ENCODE data around the gene CHD6. TPM values are rescaled to one million over a fixed set of nuclear protein-coding genes. Genes with fewer than 3 reads are reported as not detected.

Gene CHD6
- total and polyA plus RNA-seq, 2 of the 13 experiments (the other 11 are each of a cell fraction or from before 2014, with no cell fraction given): 14.4 to 52.0 TPM

DNA sequence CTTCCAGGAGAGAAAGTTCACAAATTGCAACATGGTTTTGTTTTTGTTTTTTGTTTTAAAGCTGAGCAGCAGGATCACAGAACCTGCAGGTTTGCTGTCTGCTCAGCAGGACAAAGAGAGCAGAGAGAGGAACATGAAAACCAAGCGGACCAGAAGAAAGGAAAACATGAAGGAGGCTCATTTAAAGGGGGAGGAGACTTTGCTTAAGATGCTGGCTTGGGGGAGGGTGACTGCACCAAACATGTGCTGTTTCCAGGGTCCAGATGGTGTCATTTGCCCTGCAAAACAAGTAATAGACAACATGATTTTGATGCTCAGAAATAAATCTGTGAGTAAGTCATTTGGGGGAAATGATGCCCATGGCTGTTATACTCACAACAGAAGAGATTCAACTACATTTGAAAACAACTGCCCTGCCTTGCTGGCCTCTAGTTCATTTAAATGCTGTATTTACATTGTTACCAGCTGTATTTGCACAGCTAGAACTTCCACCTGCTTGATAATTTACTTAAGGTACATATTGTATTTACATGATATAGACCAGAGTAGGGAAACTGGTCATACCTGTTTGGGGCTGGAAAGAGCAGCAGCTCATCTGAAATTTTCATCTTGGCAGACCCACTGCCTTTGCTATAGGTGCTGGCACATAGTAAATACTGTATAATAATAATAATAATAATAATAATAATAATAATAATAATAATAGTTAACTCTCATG, 32.2 kb upstream of the CHD6 start (continued):
- TF ChIP-seq, protein P1, sequence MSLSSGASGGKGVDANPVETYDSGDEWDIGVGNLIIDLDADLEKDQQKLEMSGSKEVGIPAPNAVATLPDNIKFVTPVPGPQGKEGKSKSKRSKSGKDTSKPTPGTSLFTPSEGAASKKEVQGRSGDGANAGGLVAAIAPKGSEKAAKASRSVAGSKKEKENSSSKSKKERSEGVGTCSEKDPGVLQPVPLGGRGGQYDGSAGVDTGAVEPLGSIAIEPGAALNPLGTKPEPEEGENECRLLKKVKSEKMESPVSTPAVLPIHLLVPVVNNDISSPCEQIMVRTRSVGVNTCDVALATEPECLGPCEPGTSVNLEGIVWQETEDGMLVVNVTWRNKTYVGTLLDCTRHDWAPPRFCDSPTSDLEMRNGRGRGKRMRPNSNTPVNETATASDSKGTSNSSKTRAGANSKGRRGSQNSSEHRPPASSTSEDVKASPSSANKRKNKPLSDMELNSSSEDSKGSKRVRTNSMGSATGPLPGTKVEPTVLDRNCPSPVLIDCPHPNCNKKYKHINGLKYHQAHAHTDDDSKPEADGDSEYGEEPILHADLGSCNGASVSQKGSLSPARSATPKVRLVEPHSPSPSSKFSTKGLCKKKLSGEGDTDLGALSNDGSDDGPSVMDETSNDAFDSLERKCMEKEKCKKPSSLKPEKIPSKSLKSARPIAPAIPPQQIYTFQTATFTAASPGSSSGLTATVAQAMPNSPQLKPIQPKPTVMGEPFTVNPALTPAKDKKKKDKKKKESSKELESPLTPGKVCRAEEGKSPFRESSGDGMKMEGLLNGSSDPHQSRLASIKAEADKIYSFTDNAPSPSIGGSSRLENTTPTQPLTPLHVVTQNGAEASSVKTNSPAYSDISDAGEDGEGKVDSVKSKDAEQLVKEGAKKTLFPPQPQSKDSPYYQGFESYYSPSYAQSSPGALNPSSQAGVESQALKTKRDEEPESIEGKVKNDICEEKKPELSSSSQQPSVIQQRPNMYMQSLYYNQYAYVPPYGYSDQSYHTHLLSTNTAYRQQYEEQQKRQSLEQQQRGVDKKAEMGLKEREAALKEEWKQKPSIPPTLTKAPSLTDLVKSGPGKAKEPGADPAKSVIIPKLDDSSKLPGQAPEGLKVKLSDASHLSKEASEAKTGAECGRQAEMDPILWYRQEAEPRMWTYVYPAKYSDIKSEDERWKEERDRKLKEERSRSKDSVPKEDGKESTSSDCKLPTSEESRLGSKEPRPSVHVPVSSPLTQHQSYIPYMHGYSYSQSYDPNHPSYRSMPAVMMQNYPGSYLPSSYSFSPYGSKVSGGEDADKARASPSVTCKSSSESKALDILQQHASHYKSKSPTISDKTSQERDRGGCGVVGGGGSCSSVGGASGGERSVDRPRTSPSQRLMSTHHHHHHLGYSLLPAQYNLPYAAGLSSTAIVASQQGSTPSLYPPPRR (CRISPR knock-in tag; IDR thresholded peaks at IDR 0.05; ENCODE audit: borderline replicate concordance): 0 out of 2 replicates have a peak, but pooled peaks have one; percentile 24
- TF ChIP-seq AKAP8 (CRISPR knock-in tag; IDR thresholded peaks at IDR 0.05): no peak
- no peak for TF ChIP-seq ZNF678 (CRISPR knock-in tag; IDR thresholded peaks at IDR 0.05)
- TF ChIP-seq IKZF4 (CRISPR knock-in tag; IDR thresholded peaks at IDR 0.05; ENCODE audit: borderline replicate concordance, low read depth, not compliant biosample characterization): no peak
- no peak for TF ChIP-seq ETV6 (CRISPR knock-in tag; conservative IDR thresholded peaks at IDR 0.05)
- no peak for TF ChIP-seq ZKSCAN1 (IDR thresholded peaks at IDR 0.05; ENCODE audit: low read length)
- TF ChIP-seq HMG20A (CRISPR knock-in tag; IDR thresholded peaks at IDR 0.05; ENCODE audit: borderline replicate concordance): peak; percentile 47; the same call in 1 of the 2 replicates
- TF ChIP-seq SAP130 (CRISPR knock-in tag; IDR thresholded peaks at IDR 0.05; ENCODE audit: low read depth): 0 out of 2 replicates have a peak, but pooled peaks have one; percentile 38
- no peak for TF ChIP-seq PHF8 (CRISPR knock-in tag; IDR thresholded peaks at IDR 0.05)
- TF ChIP-seq SALL1 (CRISPR knock-in tag; IDR thresholded peaks at IDR 0.05): no peak
- 0 out of 2 replicates have a peak, but pooled peaks have one; percentile 44 for TF ChIP-seq MIXL1 (CRISPR knock-in tag; IDR thresholded peaks at IDR 0.05)
- TF ChIP-seq, protein P2, sequence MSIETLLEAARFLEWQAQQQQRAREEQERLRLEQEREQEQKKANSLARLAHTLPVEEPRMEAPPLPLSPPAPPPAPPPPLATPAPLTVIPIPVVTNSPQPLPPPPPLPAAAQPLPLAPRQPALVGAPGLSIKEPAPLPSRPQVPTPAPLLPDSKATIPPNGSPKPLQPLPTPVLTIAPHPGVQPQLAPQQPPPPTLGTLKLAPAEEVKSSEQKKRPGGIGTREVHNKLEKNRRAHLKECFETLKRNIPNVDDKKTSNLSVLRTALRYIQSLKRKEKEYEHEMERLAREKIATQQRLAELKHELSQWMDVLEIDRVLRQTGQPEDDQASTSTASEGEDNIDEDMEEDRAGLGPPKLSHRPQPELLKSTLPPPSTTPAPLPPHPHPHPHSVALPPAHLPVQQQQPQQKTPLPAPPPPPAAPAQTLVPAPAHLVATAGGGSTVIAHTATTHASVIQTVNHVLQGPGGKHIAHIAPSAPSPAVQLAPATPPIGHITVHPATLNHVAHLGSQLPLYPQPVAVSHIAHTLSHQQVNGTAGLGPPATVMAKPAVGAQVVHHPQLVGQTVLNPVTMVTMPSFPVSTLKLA (IDR thresholded peaks at IDR 0.05): peak; percentile 16; the same call in 1 of the 2 replicates
- TF ChIP-seq, protein P3, sequence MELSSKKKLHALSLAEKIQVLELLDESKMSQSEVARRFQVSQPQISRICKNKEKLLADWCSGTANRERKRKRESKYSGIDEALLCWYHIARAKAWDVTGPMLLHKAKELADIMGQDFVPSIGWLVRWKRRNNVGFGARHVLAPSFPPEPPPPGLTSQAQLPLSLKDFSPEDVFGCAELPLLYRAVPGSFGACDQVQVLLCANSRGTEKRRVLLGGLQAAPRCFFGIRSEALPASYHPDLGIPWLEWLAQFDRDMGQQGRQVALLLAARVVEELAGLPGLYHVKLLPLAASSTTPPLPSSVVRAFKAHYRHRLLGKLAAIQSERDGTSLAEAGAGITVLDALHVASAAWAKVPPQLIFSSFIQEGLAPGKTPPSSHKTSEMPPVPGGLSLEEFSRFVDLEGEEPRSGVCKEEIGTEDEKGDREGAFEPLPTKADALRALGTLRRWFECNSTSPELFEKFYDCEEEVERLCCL (CRISPR knock-in tag; IDR thresholded peaks at IDR 0.05; ENCODE audit: borderline replicate concordance): no peak
- no peak for TF ChIP-seq SOX13 (IDR thresholded peaks at IDR 0.05)
- peak in 1 of 2 experiments; percentile 29; a peak in 1 of 4 replicates for TF ChIP-seq SOX13 (CRISPR knock-in tag; conservative IDR thresholded peaks at IDR 0.05 in 1 of 2, IDR thresholded peaks at IDR 0.05 in 1 of 2)
- TF ChIP-seq ZNF484 (CRISPR knock-in tag; IDR thresholded peaks at IDR 0.05; ENCODE audit: borderline replicate concordance, low read depth): no peak
- TF ChIP-seq HHEX (CRISPR knock-in tag; IDR thresholded peaks at IDR 0.05): 0 out of 2 replicates have a peak, but pooled peaks have one; percentile 49
- TF ChIP-seq NPAS2 (CRISPR knock-in tag; IDR thresholded peaks at IDR 0.05; ENCODE audit: borderline replicate concordance): no peak
- TF ChIP-seq STAT5B (CRISPR knock-in tag; IDR thresholded peaks at IDR 0.05): no peak
- no peak for TF ChIP-seq U2AF1 (optimal IDR thresholded peaks at IDR 0.05; ENCODE audit: low read depth, low read length)
- TF ChIP-seq ZNF124 (CRISPR knock-in tag; IDR thresholded peaks at IDR 0.05): no peak
- TF ChIP-seq FOXP1 (IDR thresholded peaks at IDR 0.05): no peak
- TF ChIP-seq FOXP1 (CRISPR knock-in tag; IDR thresholded peaks at IDR 0.05): peak; percentile 67; the same call in 1 of the 2 replicates
- TF ChIP-seq AGO2 (optimal IDR thresholded peaks at IDR 0.05; ENCODE audit: low read depth, low read length): no peak
- TF ChIP-seq FOXA1 (IDR thresholded peaks at IDR 0.05): peak; percentile 63
- peak; percentile 82 for TF ChIP-seq FOXA1 (CRISPR knock-in tag; IDR thresholded peaks at IDR 0.05)

Data from HepG2 (cell line).